Colon (tissue), 2 donors: ENCODE results near the gene TMCO4.

Experiments
- FAIRE-seq: peaks from 2 replicates; lab custom pipeline; 2012; peaks lifted over from hg19 to GRCh38; lab: Jason Lieb, UNC
- donor health status: control.
- donor health status: control.

The TMCO4 gene

GRCh38 chr1:19684677-19685076, 115.0 kb downstream of the TMCO4 start:
- no peak for FAIRE-seq

- FAIRE-seq = no peak
These were observed 116.4 kb downstream of the TMCO4 start for GRCh38 chr1:19683351-19683750.

GRCh38 chr1:19682901-19683300, 116.8 kb downstream of the TMCO4 start:
- FAIRE-seq = no peak

DNA sequence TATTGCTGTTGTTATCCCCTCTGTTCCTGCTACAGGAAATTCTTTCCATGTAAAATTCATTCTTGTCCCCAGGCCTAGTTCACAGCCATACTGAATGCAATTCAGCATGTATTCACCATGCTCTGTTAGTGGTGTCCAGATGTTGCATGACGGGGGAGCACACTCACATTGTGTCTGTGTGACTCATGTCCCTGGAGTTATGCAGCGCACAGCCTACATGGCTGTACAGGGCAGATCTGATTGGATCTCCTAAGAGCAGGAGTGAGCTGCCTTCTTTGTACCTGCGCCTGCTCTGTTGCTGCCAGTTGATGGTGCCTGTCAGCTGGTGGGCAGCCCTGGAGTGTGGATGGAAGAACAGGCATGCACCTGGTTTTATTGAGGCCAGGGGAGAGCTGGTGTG, 117.5 kb downstream of the TMCO4 start:
- no peak for FAIRE-seq

DNA sequence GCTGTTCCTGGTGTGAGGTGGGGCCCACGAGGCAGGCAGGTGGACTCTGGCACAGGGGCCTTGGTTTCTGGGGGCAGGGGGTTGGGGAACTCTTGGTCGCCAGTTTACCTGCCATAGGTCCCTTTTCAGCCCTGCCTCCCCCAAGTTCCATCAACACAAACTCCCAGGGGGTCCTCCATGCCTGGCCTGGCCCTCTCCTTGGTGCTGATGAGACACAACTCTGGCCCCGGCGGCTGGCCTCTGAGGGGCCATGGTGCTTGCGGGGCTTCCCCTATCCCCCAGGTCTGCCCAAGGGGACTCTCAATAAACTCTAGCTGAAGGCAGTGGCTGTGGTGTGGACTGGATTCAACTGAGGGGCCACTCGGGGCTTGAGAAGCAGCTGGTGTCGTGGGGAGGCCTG, 119.1 kb downstream of the TMCO4 start:
- FAIRE-seq = no peak

DNA sequence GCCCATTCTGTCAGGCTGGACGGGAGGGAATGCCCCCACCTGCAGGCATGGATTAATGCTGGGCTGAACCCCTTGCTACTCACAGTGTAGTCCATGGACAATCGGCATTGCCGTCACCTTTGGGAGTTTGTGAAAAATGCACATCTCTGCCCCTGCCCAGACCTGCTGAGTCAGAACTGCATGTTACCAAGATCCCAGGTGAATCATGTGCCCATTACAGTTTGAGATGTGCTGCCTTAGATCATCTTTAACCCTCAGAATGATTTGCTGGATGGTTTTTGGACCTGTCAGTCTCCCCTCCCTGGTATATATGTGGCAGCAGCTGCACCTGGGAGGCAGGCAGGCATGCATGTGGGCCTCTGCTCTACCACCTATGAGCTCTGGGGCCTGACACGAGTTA, 120.0 kb downstream of the TMCO4 start:
- no peak for FAIRE-seq

- no peak for FAIRE-seq
These were observed 120.7 kb downstream of the TMCO4 start for GRCh38 chr1:19678931-19679453.

GRCh38 chr1:19678493-19678892, 121.2 kb downstream of the TMCO4 start:
- FAIRE-seq = no peak

GRCh38 chr1:19676438-19676922, 123.2 kb downstream of the TMCO4 start:
- no peak for FAIRE-seq

- FAIRE-seq = no peak
These were observed 123.9 kb downstream of the TMCO4 start for GRCh38 chr1:19675797-19676196.

DNA sequence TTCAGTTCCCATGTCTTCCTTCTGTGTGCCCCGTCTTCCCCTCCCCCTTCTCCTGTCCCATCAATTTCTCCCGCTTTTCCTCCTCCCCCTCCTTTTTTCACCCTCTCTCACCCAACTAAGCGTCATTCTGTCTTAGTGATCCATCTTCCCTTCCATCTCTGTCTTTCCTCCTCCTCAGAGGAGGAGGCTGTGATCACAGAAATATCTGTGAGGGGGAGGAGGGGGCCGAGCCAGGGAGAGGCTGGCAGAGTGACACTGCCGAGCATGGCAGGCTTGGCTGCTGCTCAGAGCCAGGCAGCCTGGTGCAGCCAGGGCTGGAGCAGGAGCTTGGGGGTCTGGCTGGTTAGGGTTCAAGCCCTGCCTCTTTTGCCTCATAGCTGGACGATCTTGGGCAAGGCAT, 127.5 kb downstream of the TMCO4 start:
- no peak for FAIRE-seq

- FAIRE-seq = no peak
These were observed 128.9 kb downstream of the TMCO4 start for GRCh38 chr1:19670787-19671186.

GRCh38 chr1:19668888-19669287, 130.8 kb downstream of the TMCO4 start:
- FAIRE-seq = no peak

- FAIRE-seq = no peak
These were observed 133.9 kb downstream of the TMCO4 start for GRCh38 chr1:19665496-19666465.

GRCh38 chr1:19665186-19665495, 134.6 kb downstream of the TMCO4 start:
- FAIRE-seq = no peak

- no peak for FAIRE-seq
These were observed 135.1 kb downstream of the TMCO4 start, which contains the start of gene HTR6 for GRCh38 chr1:19664453-19665185. HTR6 (plus strand) TSS chr1:19664875; CDS start chr1:19665754, 879 bp downstream.

DNA sequence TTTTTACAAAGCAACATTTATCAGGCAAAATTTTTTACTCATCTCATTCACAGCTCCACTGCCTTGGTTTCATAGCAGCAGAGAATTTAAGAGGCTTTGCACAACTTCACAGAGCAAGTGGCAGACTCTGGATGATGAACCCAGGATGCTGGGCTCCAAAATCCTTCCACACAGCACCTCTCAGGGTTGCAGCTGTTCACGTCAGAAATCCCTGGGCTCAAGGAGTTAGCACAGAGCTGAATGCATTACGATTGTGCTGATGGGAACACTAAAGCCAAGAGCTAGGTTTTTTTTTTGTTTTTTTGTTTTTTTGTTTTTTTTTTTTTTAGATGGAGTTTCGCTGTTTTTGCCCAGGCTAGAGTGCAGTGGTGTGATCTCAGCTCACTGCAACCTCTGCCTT, 137.4 kb downstream of the TMCO4 start:
- FAIRE-seq = no peak

GRCh38 chr1:19661721-19662228, 137.9 kb downstream of the TMCO4 start:
- no peak for FAIRE-seq

DNA sequence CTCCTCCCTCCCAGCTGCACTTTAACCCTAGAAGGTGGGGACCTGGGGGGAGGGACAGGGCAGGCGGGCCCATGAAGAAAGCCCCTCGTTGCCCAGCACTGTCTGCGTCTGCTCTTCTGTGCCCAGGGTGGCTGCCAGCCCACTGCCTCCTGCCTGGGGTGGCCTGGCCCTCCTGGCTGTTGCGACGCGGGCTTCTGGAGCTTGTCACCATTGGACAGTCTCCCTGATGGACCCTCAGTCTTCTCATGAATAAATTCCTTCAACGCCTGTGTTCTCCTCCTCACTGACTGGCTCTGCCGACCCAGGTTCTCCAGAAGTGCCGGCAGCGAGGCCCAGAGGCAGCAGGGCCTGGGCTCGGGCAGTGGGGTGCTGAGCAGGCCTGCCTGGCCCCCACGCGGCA, 141.5 kb downstream of the TMCO4 start:
- FAIRE-seq = no peak

DNA sequence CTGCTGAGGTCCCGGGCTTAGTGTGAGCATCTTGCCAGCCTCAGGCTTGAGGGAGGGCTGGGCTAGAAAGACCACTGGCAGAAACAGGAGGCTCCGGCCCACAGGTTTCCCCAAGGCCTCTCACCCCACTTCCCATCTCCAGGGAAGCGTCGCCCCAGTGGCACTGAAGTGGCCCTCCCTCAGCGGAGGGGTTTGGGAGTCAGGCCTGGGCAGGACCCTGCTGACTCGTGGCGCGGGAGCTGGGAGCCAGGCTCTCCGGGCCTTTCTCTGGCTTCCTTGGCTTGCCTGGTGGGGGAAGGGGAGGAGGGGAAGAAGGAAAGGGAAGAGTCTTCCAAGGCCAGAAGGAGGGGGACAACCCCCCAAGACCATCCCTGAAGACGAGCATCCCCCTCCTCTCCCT, 142.2 kb downstream of the TMCO4 start:
- no peak for FAIRE-seq

GRCh38 chr1:19656780-19657466, 142.8 kb downstream of the TMCO4 start:
- FAIRE-seq = no peak

GRCh38 chr1:19656134-19656779, 143.5 kb downstream of the TMCO4 start:
- no peak for FAIRE-seq
